CD4-positive, alpha-beta T cell (primary cell): ENCODE data around the gene OR51G2. TPM values are rescaled to one million over a fixed set of nuclear protein-coding genes. Genes with fewer than 3 reads are reported as not detected.

Experiments used
- ATAC-seq: fragments of 200-7000 bp; cut with Tn5 transposase; one replicate; pipeline ENCODE4 v1.10.0; 2022; ENCODE audit warnings: mild to moderate bottlenecking; ENCODE audit not compliant: poor library complexity
- CTCF ChIA-PET: fragments of 350-600 bp; sonication (Branson Sonifier 250); formaldehyde crosslinking; loops from one replicate; lab custom pipeline; 2021; ENCODE audit warnings: antibody characterized with exemption, inconsistent platforms; lab: Charles Lee
- POLR2A ChIA-PET: fragments of 350-600 bp; sonication (Branson Sonifier 250); formaldehyde crosslinking; loops from one replicate; lab custom pipeline; 2021; ENCODE audit warnings: antibody characterized with exemption, inconsistent platforms; lab: Charles Lee
- DNase-seq, 14 experiments: peaks; one replicate each; pipeline ENCODE4 v3.0.0-alpha.2; 2013 to 2020; ENCODE audit warnings: mixed read lengths in 2 of 14
- H3K27ac ChIP-seq, 2 donors: one replicate each; pipeline versions ENCODE4 v1.5.1 to v1.7.0; 2013; ENCODE audit warnings: low read length in 2 of 2, low read depth in 1 of 2, mild to moderate bottlenecking in 1 of 2
- H3K27me3 ChIP-seq, 2 experiments: 1 replicate in 1 of 2; 2 replicates in 1 of 2; pipeline versions ENCODE4 v1.6.1 to v1.7.0; 2013; ENCODE audit warnings: low read length in 2 of 2, control low read depth in 1 of 2, mild to moderate bottlenecking in 1 of 2, moderate library complexity in 1 of 2; ENCODE audit not compliant: insufficient read depth in 2 of 2, control insufficient read depth in 1 of 2
- H3K36me3 ChIP-seq: one replicate; pipeline ENCODE4 v1.6.1; 2013; ENCODE audit warnings: low read length, control low read depth; ENCODE audit not compliant: insufficient read depth
- H3K4me1 ChIP-seq: one replicate; pipeline ENCODE4 v1.6.1; 2013; ENCODE audit warnings: low read length, control low read depth; ENCODE audit not compliant: insufficient read depth
- H3K4me3 ChIP-seq: one replicate; pipeline ENCODE4 v1.5.1; 2013; ENCODE audit warnings: mild to moderate bottlenecking, low read length, moderate library complexity
- H3K9me3 ChIP-seq, 2 experiments: 1 replicate in 1 of 2; 2 replicates in 1 of 2; pipeline versions ENCODE4 v1.6.1 to v1.7.0; 2013; ENCODE audit warnings: low read length in 2 of 2, mild to moderate bottlenecking in 2 of 2, control low read depth in 1 of 2, moderate library complexity in 1 of 2; ENCODE audit not compliant: control insufficient read depth in 1 of 2, insufficient read depth in 1 of 2
- H3K27ac Mint-ChIP-seq: one replicate; pipeline ENCODE4 v1.8.0; 2020; ENCODE audit warnings: mixed read lengths
- H3K27me3 Mint-ChIP-seq: one replicate; pipeline ENCODE4 v1.8.0; 2021; ENCODE audit warnings: mixed read lengths
- H3K36me3 Mint-ChIP-seq: one replicate; pipeline ENCODE4 v1.8.0; 2021; ENCODE audit warnings: low read depth, mixed read lengths
- H3K4me1 Mint-ChIP-seq: one replicate; pipeline ENCODE4 v1.8.0; 2021; ENCODE audit warnings: low read depth, mixed read lengths
- H3K4me3 Mint-ChIP-seq: one replicate; pipeline ENCODE4 v1.8.0; 2020; ENCODE audit warnings: mild to moderate bottlenecking, mixed read lengths
- H3K9me3 Mint-ChIP-seq: one replicate; pipeline ENCODE4 v1.8.0; 2020; ENCODE audit warnings: mixed read lengths
- CTCF ChIP-seq: fragments of 200-600 bp; IDR thresholded peaks from one replicate; pipeline ENCODE4 v1.8.0; 2022; ENCODE audit warnings: antibody characterized with exemption, mild to moderate bottlenecking
- intact Hi-C, 2 experiments: fragments of 100-400 bp; cut with DNase I in 1 of 2; cut with micrococcal nuclease in 1 of 2; formaldehyde crosslinking; loops; one replicate each; pipeline versions ENCODE4 v1.15.1 to v1.9.0; 2023 to 2025; cut with DNase I, micrococcal nuclease
- total RNA-seq, 174 experiments: library from RNA in 2 of 174; stranded (reverse) in 2 of 174; gene quantifications; one replicate each; pipeline ENCODE4 v1.2.3 and lab custom pipeline; 2021 to 2026

The OR51G2 gene
- total RNA-seq, 2 experiments from 2014 or later = not detected

- no peak for TF ChIP-seq CTCF
- ChIA-PET POLR2A (no interaction called here), CTCF (no interaction called here)
- no peak within 1 kb of the TSS for H3K27ac ChIP-seq
- Mint-ChIP-seq H3K4me1 (no peaks in the 10 kb centered on the region), H3K4me3 (no peak within 1 kb of the TSS), H3K27me3 (peaks cover 5% of the 10 kb centered on the region), H3K27ac (no peak within 1 kb of the TSS), H3K36me3 (no peaks in the 10 kb centered on the region), H3K9me3 (peaks cover 3% of the 10 kb centered on the region)
- intact Hi-C loops = no loop called here
- H3K9me3 ChIP-seq = no peaks in the 10 kb centered on the region
- H3K27me3 ChIP-seq = no peaks in the 10 kb centered on the region
- no peaks in the 10 kb centered on the region for H3K4me1 ChIP-seq
- no peak within 1 kb of the TSS for H3K4me3 ChIP-seq
- no peak for DNase-seq
- H3K36me3 ChIP-seq = no peaks in the 10 kb centered on the region
- no peak for ATAC-seq
Observed at GRCh38 chr11:4903484-4903883, 15.7 kb downstream of the OR51G2 start, which contains the start of gene OR51A7. OR51A7 (plus strand) TSS chr11:4903783; CDS start chr11:4907370, 3,587 bp downstream.

- no peak overlapping the region for H3K27ac Mint-ChIP-seq
- no peaks in the 10 kb centered on the region for H3K9me3 Mint-ChIP-seq
- no peaks in the 10 kb centered on the region for H3K4me1 Mint-ChIP-seq
- intact Hi-C loops = no loop called here
- Histone ChIP-seq H3K4me1 (no peaks in the 10 kb centered on the region), H3K4me3 (no peak overlapping the region), H3K9me3 (no peaks in the 10 kb centered on the region), H3K27ac (no peak overlapping the region), H3K36me3 (no peaks in the 10 kb centered on the region), H3K27me3 (no peaks in the 10 kb centered on the region)
- no peak overlapping the region for H3K4me3 Mint-ChIP-seq
- H3K36me3 Mint-ChIP-seq = no peaks in the 10 kb centered on the region
- POLR2A ChIA-PET = no interaction called here
- no peak for ATAC-seq
- TF ChIP-seq CTCF = no peak
- DNase-seq = no peak
- no peaks in the 10 kb centered on the region for H3K27me3 Mint-ChIP-seq
- CTCF ChIA-PET = no interaction called here
Observed at GRCh38 chr11:4891996-4892640, 27.0 kb downstream of the OR51G2 start.

- H3K36me3 ChIP-seq = no peaks in the 10 kb centered on the region
- POLR2A ChIA-PET = no interaction called here
Observed at GRCh38 chr11:4890279-4890678, 28.9 kb downstream of the OR51G2 start.

More at GRCh38 chr11:4890279-4890678, 28.9 kb downstream of the OR51G2 start:
- no peak overlapping the region for H3K4me3 ChIP-seq
- H3K9me3 ChIP-seq = no peaks in the 10 kb centered on the region
- TF ChIP-seq CTCF = no peak
- no peaks in the 10 kb centered on the region for H3K9me3 Mint-ChIP-seq
- CTCF ChIA-PET = interaction anchor here (1.1 kb wide), 1 partner anchor 177 kb away, joined by 3 read pairs; no protein-coding TSS in a partner anchor
- H3K4me1 Mint-ChIP-seq = no peaks in the 10 kb centered on the region
- H3K27me3 ChIP-seq = no peaks in the 10 kb centered on the region
- no peaks in the 10 kb centered on the region for H3K36me3 Mint-ChIP-seq
- H3K4me1 ChIP-seq = no peaks in the 10 kb centered on the region
- DNase-seq (no peak), ATAC-seq (no peak)
- no peak overlapping the region for H3K27ac ChIP-seq
- H3K27ac Mint-ChIP-seq = no peak overlapping the region
- no peak overlapping the region for H3K4me3 Mint-ChIP-seq
- no peaks in the 10 kb centered on the region for H3K27me3 Mint-ChIP-seq
- intact Hi-C loops = no loop called here
